GM19099 (cell line): ENCODE measurements around the gene ZNF276.

Experiments
- POLR2A ChIP-seq: IDR thresholded peaks from 3 replicates; pipeline ENCODE4 v1.6.1; 2011; ENCODE audit warnings: low read depth; ENCODE audit not compliant: insufficient read length; ENCODE audit errors: extremely low read depth

Gene ZNF276

DNA sequence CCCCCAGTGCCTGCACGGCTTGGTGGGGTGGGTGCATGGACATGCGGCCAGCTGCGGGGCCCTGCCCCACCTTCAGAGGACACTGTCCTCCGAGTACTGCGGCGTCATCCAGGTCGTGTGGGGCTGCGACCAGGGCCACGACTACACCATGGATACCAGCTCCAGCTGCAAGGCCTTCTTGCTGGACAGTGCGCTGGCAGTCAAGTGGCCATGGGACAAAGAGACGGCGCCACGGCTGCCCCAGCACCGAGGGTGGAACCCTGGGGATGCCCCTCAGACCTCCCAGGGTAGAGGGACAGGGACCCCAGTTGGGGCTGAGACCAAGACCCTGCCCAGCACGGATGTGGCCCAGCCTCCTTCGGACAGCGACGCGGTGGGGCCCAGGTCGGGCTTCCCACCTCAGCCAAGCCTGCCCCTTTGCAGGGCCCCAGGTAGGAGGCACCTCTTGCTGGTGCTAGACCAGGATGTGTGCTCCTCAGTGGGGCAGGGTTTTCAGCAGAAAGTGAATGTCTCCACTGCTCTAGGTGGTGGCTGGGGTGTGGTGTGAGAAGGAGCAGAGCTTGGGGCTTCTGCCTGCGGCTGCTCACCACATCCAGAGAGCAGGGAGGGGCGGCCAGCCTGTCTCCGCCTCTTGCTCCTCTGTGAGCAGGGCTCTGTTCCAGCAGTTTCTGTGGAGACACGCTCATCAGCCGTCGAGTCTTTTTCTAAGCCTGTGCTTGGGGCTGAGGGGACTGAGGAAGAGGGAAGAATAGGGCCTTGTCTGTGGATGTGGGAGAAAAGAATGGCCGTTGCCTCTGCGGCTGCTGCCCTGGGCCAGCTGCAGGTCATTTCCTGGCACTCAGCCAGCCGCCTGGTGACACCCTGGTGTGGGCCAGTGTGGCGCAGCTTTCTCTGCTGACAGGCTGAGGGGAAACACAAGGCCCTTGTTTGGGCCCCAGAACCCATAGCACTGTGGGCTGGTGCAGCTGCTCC lies 2.2 kb downstream of the ZNF276 start:
- no peak for TF ChIP-seq POLR2A

DNA sequence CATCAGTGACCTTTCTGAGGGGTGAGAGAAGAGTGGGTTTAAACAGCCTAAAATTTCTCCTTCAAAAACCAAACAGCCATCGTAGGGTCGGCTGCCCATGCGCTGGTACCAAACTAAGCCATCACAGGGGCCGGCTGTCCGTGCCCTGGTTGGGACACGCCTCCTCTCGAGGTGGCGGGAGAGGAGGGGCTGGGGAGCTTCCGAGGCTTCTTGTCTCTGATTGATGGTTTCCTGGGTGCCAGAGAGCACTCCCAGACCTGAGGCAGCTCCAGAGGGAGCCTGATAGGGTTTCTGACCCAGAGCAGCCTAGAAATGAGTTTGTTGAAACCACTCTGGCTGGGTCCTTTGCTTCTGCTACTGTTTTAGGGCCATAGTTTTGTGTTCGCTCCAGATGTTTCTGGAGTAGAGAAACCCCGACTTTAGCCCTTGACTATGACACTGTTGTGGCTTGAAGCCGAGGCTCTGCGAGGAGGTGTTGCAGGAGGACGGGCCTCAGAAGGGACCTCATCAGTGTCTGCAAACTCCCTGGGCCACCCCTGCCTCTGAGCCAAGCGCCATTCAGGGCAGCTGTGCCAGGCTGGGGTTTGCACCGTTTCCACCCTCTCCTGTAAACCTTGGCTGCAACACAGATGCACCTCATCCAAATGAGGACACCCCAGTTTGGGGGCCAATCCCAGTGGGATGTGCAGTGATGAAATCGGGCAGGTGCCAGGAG lies 6.2 kb downstream of the ZNF276 start:
- no peak for TF ChIP-seq POLR2A

DNA sequence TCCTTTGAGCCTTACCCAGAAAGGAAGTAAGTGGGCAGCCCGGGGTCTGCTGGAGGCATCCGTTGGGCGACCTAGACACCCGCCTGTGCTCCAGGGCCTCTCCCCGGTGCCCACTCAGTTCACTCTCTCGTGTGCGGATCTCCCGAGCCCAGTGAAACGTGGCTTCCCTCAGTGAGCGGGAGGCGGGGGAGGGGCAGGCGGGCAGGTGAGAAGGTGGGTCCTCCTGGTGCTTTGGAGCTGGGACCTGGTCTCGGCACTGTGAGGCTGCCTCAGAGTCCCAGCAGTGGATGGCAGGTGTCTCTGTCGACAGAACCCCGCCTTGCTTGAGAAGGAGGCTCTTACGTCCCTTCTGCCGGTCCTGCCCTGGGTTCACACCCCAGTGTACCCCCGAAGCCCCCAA lies 8.0 kb downstream of the ZNF276 start:
- TF ChIP-seq POLR2A, result no peak

DNA sequence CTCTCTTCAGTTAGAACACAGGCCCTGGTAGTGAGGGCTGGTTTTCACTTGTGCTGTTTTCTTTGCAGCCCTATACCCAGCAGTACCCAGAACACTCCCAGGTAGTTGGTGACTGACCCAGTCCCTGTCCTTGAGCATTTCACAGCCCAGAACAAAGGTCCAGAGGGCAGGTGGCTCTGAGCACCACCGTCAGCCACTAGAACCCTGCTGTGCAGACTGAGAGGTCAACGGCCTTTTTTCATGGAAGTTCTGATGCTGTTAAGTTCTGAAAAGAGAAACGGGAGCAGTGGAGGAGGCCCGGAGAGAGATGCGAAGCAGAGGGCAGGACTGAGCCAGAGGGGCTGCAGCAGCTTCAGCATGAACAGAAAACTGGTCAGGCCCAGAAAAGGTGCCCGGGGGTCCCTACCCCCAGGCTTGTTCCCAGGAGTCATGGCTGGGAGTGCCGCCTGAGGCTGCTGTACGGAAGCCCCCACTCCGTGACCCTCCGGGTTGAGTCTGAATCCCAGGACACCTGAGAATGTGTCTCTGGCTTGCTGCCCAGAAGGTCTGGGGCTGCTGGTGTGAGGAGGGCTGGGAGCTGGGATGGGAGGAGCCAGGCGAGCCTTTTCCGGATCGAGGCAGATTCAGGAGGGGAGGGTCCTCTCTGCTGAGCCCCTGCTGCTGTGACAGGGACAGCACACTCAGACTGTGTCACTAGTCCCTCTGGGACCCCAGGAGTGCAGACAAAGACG lies 8.7 kb downstream of the ZNF276 start:
- TF ChIP-seq POLR2A, result no peak

DNA sequence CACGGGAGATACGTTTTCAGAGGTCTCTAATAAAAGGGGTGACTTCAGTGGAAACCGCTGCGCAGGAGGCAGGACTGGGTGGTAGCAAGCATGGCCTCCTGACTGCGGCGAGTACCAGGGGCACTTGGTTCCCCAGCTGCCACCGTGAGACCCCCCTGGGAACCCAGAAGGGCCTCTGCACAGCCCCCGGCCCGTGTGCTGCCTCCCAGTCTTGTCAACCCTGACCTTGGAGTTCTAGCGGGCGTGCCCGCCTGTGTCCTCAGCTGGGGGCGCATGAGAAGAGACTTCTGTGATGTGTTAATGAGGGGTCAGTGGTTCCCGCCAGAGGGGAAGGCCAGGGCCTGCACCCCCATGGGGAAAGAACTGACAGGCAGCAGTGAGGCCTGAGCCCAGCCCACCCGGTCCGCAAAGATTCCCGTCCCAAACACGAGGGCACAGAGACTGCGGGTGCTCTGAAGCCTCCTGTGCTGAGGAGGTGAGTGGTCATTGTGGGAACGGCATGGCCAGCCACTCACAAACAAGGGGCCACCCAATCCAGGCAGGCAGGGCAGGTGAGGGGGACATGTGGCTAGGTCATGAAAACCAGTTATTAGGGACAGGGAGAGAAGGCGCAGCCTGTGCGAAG lies 9.4 kb downstream of the ZNF276 start:
- TF ChIP-seq POLR2A, result no peak

DNA sequence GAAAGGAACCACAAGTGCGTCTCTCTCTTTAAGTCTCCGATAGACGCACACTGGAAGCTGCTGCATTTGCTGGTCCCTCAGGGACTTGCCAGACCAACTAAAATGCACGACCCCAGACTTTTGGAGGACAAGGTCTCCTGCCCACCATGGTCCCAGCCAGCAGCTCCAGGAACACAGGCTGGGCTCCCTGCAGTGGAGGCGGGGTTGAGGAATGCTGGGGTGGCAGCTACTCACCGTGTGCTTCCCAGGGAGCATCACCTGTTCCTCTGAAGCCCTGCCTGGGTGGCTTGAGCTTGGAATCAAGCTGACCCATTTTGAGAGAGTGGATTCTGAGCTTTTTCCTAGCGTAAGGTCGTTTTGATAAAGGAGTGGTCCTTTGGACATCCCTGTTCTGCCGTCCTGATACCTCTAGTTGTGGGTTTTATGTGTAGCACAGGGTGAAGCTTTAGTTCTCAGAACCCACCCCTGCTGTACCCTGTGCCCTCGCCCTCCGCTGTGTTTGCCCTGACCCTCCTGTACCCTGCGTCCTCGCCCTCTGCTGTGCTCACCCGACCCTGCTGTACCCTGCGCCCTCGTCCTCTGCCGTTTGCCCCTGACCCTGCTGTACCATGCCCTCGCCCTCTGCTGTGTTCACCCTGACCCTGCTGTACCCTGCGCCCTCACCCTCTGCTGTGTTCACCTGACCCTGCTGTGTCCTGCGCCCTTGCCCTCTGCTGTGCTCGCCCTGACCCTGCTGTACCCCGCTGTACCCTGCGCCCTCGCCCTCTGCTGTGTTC lies 11.0 kb downstream of the ZNF276 start:
- TF ChIP-seq POLR2A, result no peak

DNA sequence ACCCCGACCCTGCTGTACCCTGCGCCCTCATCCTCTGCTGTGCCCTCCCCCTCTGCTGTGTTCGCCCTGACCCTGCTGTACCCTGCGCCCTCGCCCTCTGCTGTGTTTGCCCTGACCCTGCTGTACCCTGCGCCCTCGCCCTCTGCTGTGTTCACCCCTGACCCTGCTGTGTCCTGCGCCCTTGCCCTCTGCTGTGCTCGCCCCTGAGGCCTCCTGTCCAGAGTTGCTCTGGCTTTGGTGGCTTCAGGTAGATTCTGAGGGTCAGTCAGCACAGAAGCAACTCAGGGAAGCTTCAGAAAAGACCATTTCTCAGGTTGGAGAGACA lies 11.5 kb downstream of the ZNF276 start:
- TF ChIP-seq POLR2A, result no peak

DNA sequence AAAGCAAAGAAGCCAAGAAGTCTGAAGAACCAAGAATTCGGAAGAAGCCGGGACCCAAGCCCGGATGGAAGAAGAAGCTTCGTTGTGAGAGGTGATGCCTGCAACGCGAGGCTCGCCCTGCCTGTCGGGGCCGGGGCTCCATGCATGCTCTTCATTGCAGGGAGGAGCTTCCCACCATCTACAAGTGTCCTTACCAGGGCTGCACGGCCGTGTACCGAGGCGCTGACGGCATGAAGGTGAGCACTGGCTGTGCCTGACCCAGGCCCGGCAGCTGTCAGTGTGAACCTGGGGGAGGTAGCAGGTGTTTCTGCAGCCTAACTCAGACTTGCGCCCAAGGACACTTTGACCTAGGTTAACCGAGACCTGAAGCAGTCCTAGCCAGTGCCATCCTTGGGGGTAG lies 12.0 kb downstream of the ZNF276 start:
- TF ChIP-seq POLR2A, result no peak

DNA sequence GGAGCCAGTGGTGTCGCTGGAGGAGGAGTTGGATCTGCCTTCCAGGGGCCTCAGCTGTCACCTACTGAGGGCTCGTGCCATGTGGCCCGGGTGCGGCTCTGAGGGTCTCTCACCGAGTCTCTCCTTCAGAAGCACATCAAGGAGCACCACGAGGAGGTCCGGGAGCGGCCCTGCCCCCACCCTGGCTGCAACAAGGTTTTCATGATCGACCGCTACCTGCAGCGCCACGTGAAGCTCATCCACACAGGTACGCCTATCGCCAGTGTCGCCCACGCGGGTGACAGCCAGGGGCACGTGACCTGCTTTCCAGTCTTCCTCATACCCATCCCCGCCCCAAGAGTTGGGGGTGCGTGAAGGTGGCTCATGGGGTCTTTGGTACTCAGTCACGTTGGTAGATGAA lies 12.5 kb downstream of the ZNF276 start:
- TF ChIP-seq POLR2A, result no peak

DNA sequence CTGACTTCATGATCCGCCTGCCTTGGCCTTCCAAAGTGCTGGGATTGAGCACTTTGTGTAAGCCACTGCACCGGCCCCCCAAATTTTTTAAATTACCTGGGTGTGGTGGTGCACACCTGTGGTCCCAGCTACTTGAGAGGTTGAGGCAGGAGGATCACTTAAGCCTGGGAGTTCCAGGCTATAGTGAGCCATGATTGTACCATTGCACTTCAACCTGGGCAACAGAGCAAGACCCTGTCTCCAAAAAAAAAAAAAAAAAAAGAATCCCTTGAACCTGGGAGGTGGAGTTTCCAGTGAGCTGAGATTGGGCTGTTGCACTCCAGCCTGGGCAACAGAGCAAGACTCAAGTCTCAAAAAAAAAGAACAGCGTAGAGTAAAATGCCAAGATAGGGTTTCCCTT lies 15.2 kb downstream of the ZNF276 start:
- no peak for TF ChIP-seq POLR2A

DNA sequence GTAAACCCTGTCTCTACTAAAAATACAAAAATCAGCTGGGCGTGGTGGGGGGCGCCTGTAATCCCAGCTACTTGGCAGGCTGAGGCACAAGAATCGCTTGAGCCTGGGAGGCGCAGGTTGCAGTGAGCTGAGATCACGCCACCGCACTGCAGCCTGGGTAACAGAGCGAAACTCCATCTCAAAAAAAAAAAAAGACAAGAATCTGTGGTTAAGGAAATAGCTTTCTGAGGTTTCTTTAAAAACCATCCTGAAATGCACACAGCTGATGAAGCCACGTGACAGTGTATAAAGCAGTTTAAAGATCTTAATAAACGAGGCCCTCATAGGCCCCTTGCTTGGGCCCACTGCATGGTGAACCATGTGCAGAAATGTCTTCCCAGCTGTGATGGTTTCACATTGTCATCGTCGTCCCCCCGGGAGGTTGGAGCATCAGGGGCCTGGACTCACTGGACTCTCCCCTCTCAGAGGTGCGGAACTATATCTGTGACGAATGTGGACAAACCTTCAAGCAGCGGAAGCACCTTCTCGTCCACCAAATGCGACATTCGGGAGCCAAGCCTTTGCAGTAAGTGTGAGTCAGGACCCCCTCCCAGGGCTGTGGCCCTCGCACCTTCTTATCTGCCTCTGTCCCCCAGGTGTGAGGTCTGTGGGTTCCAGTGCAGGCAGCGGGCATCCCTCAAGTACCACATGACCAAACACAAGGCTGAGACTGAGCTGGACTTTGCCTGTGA lies 16.2 kb downstream of the ZNF276 start:
- no peak for TF ChIP-seq POLR2A

DNA sequence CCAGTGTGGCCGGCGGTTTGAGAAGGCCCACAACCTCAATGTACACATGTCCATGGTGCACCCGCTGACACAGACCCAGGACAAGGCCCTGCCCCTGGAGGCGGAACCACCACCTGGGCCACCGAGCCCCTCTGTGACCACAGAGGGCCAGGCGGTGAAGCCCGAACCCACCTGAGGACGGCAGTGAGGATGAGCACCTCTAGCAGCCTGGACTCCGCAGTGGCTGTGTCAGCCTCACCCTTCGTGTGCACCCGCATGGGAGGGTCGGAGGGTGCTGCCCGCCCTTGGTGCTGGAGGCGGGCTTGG lies 16.7 kb downstream of the ZNF276 start:
- TF ChIP-seq POLR2A, result no peak

DNA sequence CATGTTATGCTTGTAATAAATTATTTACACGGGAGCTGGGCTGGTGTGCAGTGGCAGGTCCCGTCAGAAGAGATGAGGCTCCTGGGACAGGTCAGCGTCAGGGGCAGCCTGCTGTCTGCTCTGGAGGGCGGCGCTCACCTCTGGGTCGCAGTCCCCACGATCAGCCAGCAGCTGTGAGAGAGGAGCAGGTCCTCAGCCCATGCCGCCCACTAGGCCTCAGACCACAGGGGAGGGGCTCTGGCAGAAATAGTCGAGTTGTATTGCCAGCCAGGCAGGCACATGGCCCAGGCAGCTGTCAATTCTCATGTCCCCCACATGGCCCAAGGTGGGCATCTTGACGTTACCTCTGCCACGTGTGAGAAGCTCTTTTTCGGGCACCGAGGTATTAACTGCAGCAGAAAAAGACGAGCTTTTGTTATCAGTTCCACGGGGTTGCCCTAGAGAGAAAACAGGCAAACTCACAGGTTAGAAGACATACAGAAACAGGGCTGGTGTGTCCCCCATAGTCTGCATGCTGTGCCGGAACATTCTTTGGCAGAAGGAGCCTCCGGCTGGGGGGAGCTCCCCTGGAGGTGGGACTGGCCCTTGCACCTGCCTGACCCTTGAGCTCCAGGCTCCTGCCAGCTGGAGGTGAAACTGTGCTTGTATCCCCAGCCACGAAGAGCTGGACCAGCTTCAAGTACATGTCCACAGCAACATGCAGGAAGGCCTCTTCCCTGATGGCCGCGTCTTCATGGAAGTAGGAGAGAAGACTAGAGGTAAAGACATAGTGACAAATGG lies 17.4 kb downstream of the ZNF276 start:
- TF ChIP-seq POLR2A, result no peak

DNA sequence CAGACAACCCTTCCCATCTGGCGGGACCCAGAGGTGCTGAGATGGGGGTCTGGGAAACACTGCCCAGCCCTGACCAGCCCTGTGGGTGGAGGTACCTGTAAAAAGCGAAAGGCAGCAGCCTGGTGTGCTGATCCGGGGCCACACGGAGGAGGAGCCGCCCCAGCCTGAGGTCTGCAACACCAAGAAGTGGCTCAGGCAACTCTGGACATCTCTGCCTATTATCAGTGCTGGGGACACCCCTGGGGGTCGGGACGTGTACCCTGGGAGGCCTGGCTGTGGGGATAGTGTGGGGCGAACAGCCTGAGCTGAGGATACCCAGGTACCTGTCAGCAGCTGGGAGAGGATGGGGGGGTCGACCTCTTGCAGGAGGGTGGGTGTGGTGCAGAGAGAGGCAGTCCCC lies 18.0 kb downstream of the ZNF276 start:
- TF ChIP-seq POLR2A, result no peak
